Dermis microvascular lymphatic vessel endothelial cell (primary cell): ENCODE results near the gene HSD17B8. TPM values are rescaled to one million over a fixed set of nuclear protein-coding genes. Genes with fewer than 3 reads are reported as not detected.
"Not testable (repeated sequence)": the region's sequence is repeated elsewhere in the genome, so short reads cannot be mapped to it uniquely, and the experiment has no call there.

Source experiments
- DNase-seq, 2 donors: peaks; one replicate each; pipeline versions ENCODE4 v3.0.0 to v3.0.0-alpha.2; 2010; ENCODE audit warnings: low read depth in 2 of 2
- total RNA-seq: library from RNA; depleted of rRNA; stranded (reverse); fragments of >200 nt; gene quantifications from 2 replicates; pipeline ENCODE4 v1.2.1, GENCODE V29; 2014

The HSD17B8 gene
- total RNA-seq, 1 donor from 2014 or later, result 7.7 TPM

GRCh38 chr6:33205191-33206026, 954 bp downstream of the HSD17B8 start:
- no peak for DNase-seq

GRCh38 chr6:33206027-33206863, 1.8 kb downstream of the HSD17B8 start:
- DNase-seq, result no peak

- DNase-seq, result peak in 1 of 2 donors; percentile 69
Observed at GRCh38 chr6:33206864-33207551, 2.6 kb downstream of the HSD17B8 start.

- peak in 1 of 2 donors; percentile 57 for DNase-seq
Observed at GRCh38 chr6:33207552-33208090, 3.2 kb downstream of the HSD17B8 start.

GRCh38 chr6:33208091-33208967, 3.9 kb downstream of the HSD17B8 start, which contains the start of gene RING1:
RING1 (plus strand) TSS chr6:33208500; CDS start chr6:33208823, 323 bp downstream.
- DNase-seq, result peak in 1 of 2 donors; percentile 81

GRCh38 chr6:33209856-33210255, 5.4 kb downstream of the HSD17B8 start:
- no peak for DNase-seq

GRCh38 chr6:33211136-33211535, 6.7 kb downstream of the HSD17B8 start:
- no peak for DNase-seq

GRCh38 chr6:33211666-33212422, 7.4 kb downstream of the HSD17B8 start:
- no peak for DNase-seq

GRCh38 chr6:33212857-33213165, 8.4 kb downstream of the HSD17B8 start:
- no peak for DNase-seq

GRCh38 chr6:33213166-33213988, 8.9 kb downstream of the HSD17B8 start:
- no peak for DNase-seq

- no peak for DNase-seq
Observed at GRCh38 chr6:33213989-33214335, 9.5 kb downstream of the HSD17B8 start.

- DNase-seq, result no peak
Observed at GRCh38 chr6:33215271-33216116, 11.0 kb downstream of the HSD17B8 start.

- DNase-seq, result no peak
Observed at GRCh38 chr6:33216117-33216649, 11.7 kb downstream of the HSD17B8 start.

- DNase-seq, result no peak
Observed at GRCh38 chr6:33217246-33217645, 12.8 kb downstream of the HSD17B8 start.

GRCh38 chr6:33217681-33218080, 13.2 kb downstream of the HSD17B8 start:
- no peak for DNase-seq

GRCh38 chr6:33226503-33227120, 22.2 kb downstream of the HSD17B8 start:
- DNase-seq, result not testable (repeated sequence)

- no peak for DNase-seq
Observed at GRCh38 chr6:33235221-33235634, 30.8 kb downstream of the HSD17B8 start.
